HFFc6 (cell line): Measurements from ENCODE around the gene RNASEH2B. TPM values are rescaled to one million over a fixed set of nuclear protein-coding genes. Genes with fewer than 3 reads are reported as not detected.

Experiments used
- DNase-seq: peaks from one replicate; pipeline ENCODE4 v3.0.0-alpha.2; 2018
- H3K27ac Mint-ChIP-seq: 2 replicates; pipeline ENCODE4 v1.8.0; 2020; ENCODE audit warnings: mild to moderate bottlenecking, mixed read lengths
- H3K27me3 Mint-ChIP-seq: 2 replicates; pipeline ENCODE4 v1.8.0; 2021; ENCODE audit warnings: mild to moderate bottlenecking, moderate library complexity, mixed read lengths; ENCODE audit not compliant: insufficient read depth
- H3K36me3 Mint-ChIP-seq: 2 replicates; pipeline ENCODE4 v1.8.0; 2021; ENCODE audit warnings: low read depth, mixed read lengths
- H3K4me1 Mint-ChIP-seq: 2 replicates; pipeline ENCODE4 v1.8.0; 2020; ENCODE audit warnings: low read depth, mixed read lengths
- H3K4me3 Mint-ChIP-seq: 2 replicates; pipeline ENCODE4 v1.8.0; 2020; ENCODE audit warnings: mild to moderate bottlenecking, moderate library complexity, mixed read lengths
- H3K9me3 Mint-ChIP-seq: 2 replicates; pipeline ENCODE4 v1.8.0; 2020; ENCODE audit warnings: mild to moderate bottlenecking, mixed read lengths
- CTCF ChIP-seq: fragments of 200-600 bp; sonication (generic); IDR thresholded peaks from 2 replicates; pipeline ENCODE4 v1.5.0; 2021; ENCODE audit warnings: antibody characterized with exemption, mild to moderate bottlenecking
- total RNA-seq, 6 experiments: library from RNA; stranded (reverse); fragmentation: NEBNext Ultra II Directional; extraction: Animal tissue kit (Norgen Biotek cat#: 25700); gene quantifications; 2 replicates in 1 of 6; 3 replicates in 5 of 6; pipeline ENCODE4 v1.2.3, GENCODE V29; 2021

Gene RNASEH2B
- total RNA-seq, 6 experiments from 2014 or later, result 12.4 to 20.7 (median 17.4) TPM

GRCh38 chr13:50955798-50956197 lies 46.2 kb downstream of the RNASEH2B start:
- Mint-ChIP-seq H3K4me1 (no peaks in the 10 kb centered on the region), H3K27me3 (no peaks in the 10 kb centered on the region), H3K9me3 (no peaks in the 10 kb centered on the region), H3K4me3 (no peak overlapping the region), H3K36me3 (peaks cover 5% of the 10 kb centered on the region; the same call in 1 of the 2 replicates), H3K27ac (no peak overlapping the region)
- TF ChIP-seq CTCF, result no peak
- DNase-seq, result no peak

GRCh38 chr13:50957620-50958019 lies 48.0 kb downstream of the RNASEH2B start:
- no peak overlapping the region for H3K27ac Mint-ChIP-seq
- no peak for DNase-seq
- no peak for TF ChIP-seq CTCF
- no peaks in the 10 kb centered on the region for H3K36me3 Mint-ChIP-seq
- no peaks in the 10 kb centered on the region for H3K9me3 Mint-ChIP-seq
- H3K27me3 Mint-ChIP-seq, result no peaks in the 10 kb centered on the region
- H3K4me1 Mint-ChIP-seq, result no peaks in the 10 kb centered on the region
- no peak overlapping the region for H3K4me3 Mint-ChIP-seq

- Mint-ChIP-seq H3K36me3 (no peaks in the 10 kb centered on the region; the same call in 1 of the 2 replicates), H3K4me3 (no peak overlapping the region), H3K9me3 (no peaks in the 10 kb centered on the region), H3K4me1 (no peaks in the 10 kb centered on the region), H3K27me3 (no peaks in the 10 kb centered on the region), H3K27ac (no peak overlapping the region)
- TF ChIP-seq CTCF, result no peak
- DNase-seq, result no peak
Measured at GRCh38 chr13:50969691-50970090, 60.1 kb downstream of the RNASEH2B start.

- Mint-ChIP-seq H3K27me3 (no peaks in the 10 kb centered on the region), H3K4me3 (no peak overlapping the region), H3K9me3 (no peaks in the 10 kb centered on the region), H3K27ac (no peak overlapping the region), H3K36me3 (no peaks in the 10 kb centered on the region; the same call in 1 of the 2 replicates), H3K4me1 (no peaks in the 10 kb centered on the region)
- DNase-seq, result no peak
- no peak for TF ChIP-seq CTCF
Measured at GRCh38 chr13:50970956-50971355, 61.4 kb downstream of the RNASEH2B start.

GRCh38 chr13:50974268-50974667 lies 64.7 kb downstream of the RNASEH2B start:
- no peaks in the 10 kb centered on the region for H3K9me3 Mint-ChIP-seq
- no peaks in the 10 kb centered on the region for H3K4me1 Mint-ChIP-seq
- no peak overlapping the region for H3K4me3 Mint-ChIP-seq
- no peaks in the 10 kb centered on the region; the same call in 1 of the 2 replicates for H3K36me3 Mint-ChIP-seq
- no peaks in the 10 kb centered on the region for H3K27me3 Mint-ChIP-seq
- no peak for DNase-seq
- TF ChIP-seq CTCF, result no peak
- no peak overlapping the region for H3K27ac Mint-ChIP-seq

- H3K36me3 Mint-ChIP-seq, result no peaks in the 10 kb centered on the region
- no peaks in the 10 kb centered on the region for H3K27me3 Mint-ChIP-seq
- no peak overlapping the region for H3K27ac Mint-ChIP-seq
- no peak for TF ChIP-seq CTCF
- DNase-seq, result no peak
- H3K9me3 Mint-ChIP-seq, result no peaks in the 10 kb centered on the region
- no peak overlapping the region for H3K4me3 Mint-ChIP-seq
- H3K4me1 Mint-ChIP-seq, result no peaks in the 10 kb centered on the region
Measured at GRCh38 chr13:50979187-50979586, 69.6 kb downstream of the RNASEH2B start.
